Naive thymus-derived CD4-positive, alpha-beta T cell (primary cell): ENCODE results near the gene UBR2. TPM values are rescaled to one million over a fixed set of nuclear protein-coding genes. Genes with fewer than 3 reads are reported as not detected.

Experiments
- ATAC-seq: fragments of 150-1000 bp; cut with Tn5 transposase; 2 replicates; pipeline ENCODE4 v1.10.0; 2021; ENCODE audit warnings: mild to moderate bottlenecking, moderate library complexity
- CTCF ChIA-PET: fragments of 350-600 bp; sonication (Branson Sonifier 250); formaldehyde crosslinking; loops from one replicate; lab custom pipeline; 2021; ENCODE audit warnings: antibody characterized with exemption; lab: Charles Lee
- POLR2A ChIA-PET: fragments of 350-600 bp; sonication (Branson Sonifier 250); formaldehyde crosslinking; loops from one replicate; lab custom pipeline; 2021; ENCODE audit warnings: antibody characterized with exemption, inconsistent platforms; lab: Charles Lee
- DNase-seq, 9 donors: peaks; one replicate each; pipeline versions ENCODE4 v3.0.0 to v3.0.0-alpha.2; 2020 to 2022; ENCODE audit warnings: mixed read lengths in 1 of 9
- H3K27ac ChIP-seq: one replicate; pipeline ENCODE4 v1.7.0; 2013; ENCODE audit warnings: mild to moderate bottlenecking, low read depth, low read length, moderate library complexity
- H3K27me3 ChIP-seq, 2 donors: one replicate each; pipeline ENCODE4 v1.7.0; 2013; ENCODE audit warnings: low read length in 2 of 2, mild to moderate bottlenecking in 2 of 2, moderate library complexity in 2 of 2; ENCODE audit not compliant: control insufficient read depth in 2 of 2, insufficient read depth in 2 of 2
- H3K36me3 ChIP-seq, 3 experiments: 1 replicate in 2 of 3; 2 replicates in 1 of 3; pipeline ENCODE4 v1.7.0; 2013; ENCODE audit warnings: low read length in 3 of 3, mild to moderate bottlenecking in 3 of 3, moderate library complexity in 1 of 3; ENCODE audit not compliant: insufficient read depth in 3 of 3, control insufficient read depth in 2 of 3
- H3K4me1 ChIP-seq, 2 donors: one replicate each; pipeline ENCODE4 v1.7.0; 2013; ENCODE audit warnings: low read length in 2 of 2, mild to moderate bottlenecking in 2 of 2, moderate library complexity in 1 of 2; ENCODE audit not compliant: control insufficient read depth in 2 of 2, insufficient read depth in 2 of 2
- H3K4me3 ChIP-seq: 2 replicates; pipeline ENCODE4 v1.7.0; 2013; ENCODE audit warnings: mild to moderate bottlenecking, low read length
- H3K9me3 ChIP-seq, 3 experiments: 1 replicate in 2 of 3; 2 replicates in 1 of 3; pipeline ENCODE4 v1.7.0; 2013; ENCODE audit warnings: low read length in 3 of 3; ENCODE audit not compliant: control insufficient read depth in 2 of 3
- H3K27ac Mint-ChIP-seq, 9 donors: one replicate each; pipeline ENCODE4 v1.8.0; 2020 to 2022; ENCODE audit warnings: mixed read lengths in 9 of 9, mild to moderate bottlenecking in 8 of 9, moderate library complexity in 5 of 9, inconsistent platforms in 2 of 9
- H3K27me3 Mint-ChIP-seq, 5 donors: one replicate each; pipeline ENCODE4 v1.8.0; 2021 to 2022; ENCODE audit warnings: mixed read lengths in 5 of 5, mild to moderate bottlenecking in 1 of 5
- H3K36me3 Mint-ChIP-seq, 5 donors: one replicate each; pipeline ENCODE4 v1.8.0; 2020 to 2022; ENCODE audit warnings: mixed read lengths in 5 of 5, mild to moderate bottlenecking in 3 of 5, inconsistent platforms in 1 of 5
- H3K4me1 Mint-ChIP-seq, 7 donors: one replicate each; pipeline ENCODE4 v1.8.0; 2020 to 2022; ENCODE audit warnings: mixed read lengths in 7 of 7, mild to moderate bottlenecking in 3 of 7, inconsistent platforms in 1 of 7
- H3K4me3 Mint-ChIP-seq, 10 donors: one replicate each; pipeline ENCODE4 v1.8.0; 2020 to 2022; ENCODE audit warnings: mild to moderate bottlenecking in 10 of 10, mixed read lengths in 10 of 10, moderate library complexity in 6 of 10, inconsistent platforms in 2 of 10
- H3K9me3 Mint-ChIP-seq, 11 donors: one replicate each; pipeline ENCODE4 v1.8.0; 2020 to 2022; ENCODE audit warnings: mixed read lengths in 11 of 11, mild to moderate bottlenecking in 4 of 11, inconsistent platforms in 1 of 11, moderate library complexity in 1 of 11
- intact Hi-C, 2 donors: fragments of 100-400 bp; cut with micrococcal nuclease; formaldehyde crosslinking; loops; one replicate each; pipeline ENCODE4 v1.15.1; 2023
- polyA plus RNA-seq, 2 donors: library from polyadenylated mRNA; unstranded; fragments of 300-500 nt; fragmentation: Illumina TruSeq; gene quantifications; one replicate each; pipeline ENCODE4 v1.2.3, GENCODE V29; 2021
- total RNA-seq, 6 experiments: library from RNA in 5 of 6; stranded (reverse) in 5 of 6; gene quantifications; 1 replicate in 5 of 6; 2 replicates in 1 of 6; pipeline ENCODE4 v1.2.3 and lab custom pipeline; 2021 to 2026

UBR2 gene
- total and polyA plus RNA-seq, 7 experiments from 2014 or later, result 10.1 to 45.5 (median 37.0) TPM

- intact Hi-C loops, result loop anchor here (10.0 kb wide), 3 partner anchors 178 to 1668 kb away; partner anchors contain the start of genes BYSL (in 1 of the 2), MED20 (in 1 of the 2), NFYA (in 1 of the 2) and OARD1 (in 1 of the 2)
- POLR2A ChIA-PET, result interaction anchor here (0.7 to 42.6 kb wide), 8 partner anchors 11 to 870 kb away, joined by 3 to 1628 read pairs (median 6); partner anchors contain the start of genes BICRAL and RPL7L1
These were observed 178.5 kb downstream of the UBR2 start for GRCh38 chr6:42742116-42742894.

More at GRCh38 chr6:42742116-42742894, 178.5 kb downstream of the UBR2 start:
- Histone ChIP-seq H3K27ac (no peak overlapping the region), H3K4me1 (peaks cover 9% of the 10 kb centered on the region in 2 donors), H3K4me3 (no peak overlapping the region), H3K36me3 (peaks cover 0 to 4% (median 0%) of the 10 kb centered on the region in 3 experiments), H3K27me3 (no peaks in the 10 kb centered on the region), H3K9me3 (peaks cover 0 to 19% (median 0%) of the 10 kb centered on the region in 3 experiments)
- Mint-ChIP-seq H3K4me3 (peak overlapping the region in 8 of 10 donors; percentile 2 to 64 (median 20)), H3K27me3 (peaks cover 0 to 11% (median 0%) of the 10 kb centered on the region in 5 donors), H3K9me3 (peaks cover 0 to 52% (median 15%) of the 10 kb centered on the region in 11 donors), H3K27ac (peak overlapping the region in 6 of 9 donors; percentile 0 to 44 (median 26)), H3K36me3 (peaks cover 4 to 18% (median 7%) of the 10 kb centered on the region in 5 donors), H3K4me1 (peaks cover 3 to 20% (median 11%) of the 10 kb centered on the region in 7 donors)
- ATAC-seq (no peak), DNase-seq (no peak)
- CTCF ChIA-PET, result no interaction called here

Other genes starting within 250 kb of the UBR2 start
- gene TRERF1, start 112.1 kb upstream of the UBR2 start, total RNA-seq, result 10 to 100 TPM; 20.7 to 32.4 (median 27.1) TPM
- gene TRERF1, start 112.1 kb upstream of the UBR2 start, polyA plus RNA-seq, result 1 to 10 TPM; 4.8 to 7.5 TPM
- not detected for gene PRPH2, start 158.6 kb downstream of the UBR2 start, total RNA-seq
- under 1 TPM; 0.14 to 0.20 TPM for gene PRPH2, start 158.6 kb downstream of the UBR2 start, polyA plus RNA-seq
- gene TBCC, start 182.1 kb downstream of the UBR2 start, total RNA-seq, result 10 to 100 TPM; 39.6 to 74.8 (median 71.4) TPM
- 100 to 1,000 TPM; 103 to 119 TPM for gene TBCC, start 182.1 kb downstream of the UBR2 start, polyA plus RNA-seq
- 10 to 100 TPM; 26.2 to 35.5 (median 31.8) TPM for gene BICRAL, start 218.0 kb downstream of the UBR2 start, total RNA-seq
- gene BICRAL, start 218.0 kb downstream of the UBR2 start, polyA plus RNA-seq, result 1 to 10 TPM; 2.4 to 5.0 TPM